Measurements from ENCODE around the gene ANKRD13B.

Gene ANKRD13B

DNA sequence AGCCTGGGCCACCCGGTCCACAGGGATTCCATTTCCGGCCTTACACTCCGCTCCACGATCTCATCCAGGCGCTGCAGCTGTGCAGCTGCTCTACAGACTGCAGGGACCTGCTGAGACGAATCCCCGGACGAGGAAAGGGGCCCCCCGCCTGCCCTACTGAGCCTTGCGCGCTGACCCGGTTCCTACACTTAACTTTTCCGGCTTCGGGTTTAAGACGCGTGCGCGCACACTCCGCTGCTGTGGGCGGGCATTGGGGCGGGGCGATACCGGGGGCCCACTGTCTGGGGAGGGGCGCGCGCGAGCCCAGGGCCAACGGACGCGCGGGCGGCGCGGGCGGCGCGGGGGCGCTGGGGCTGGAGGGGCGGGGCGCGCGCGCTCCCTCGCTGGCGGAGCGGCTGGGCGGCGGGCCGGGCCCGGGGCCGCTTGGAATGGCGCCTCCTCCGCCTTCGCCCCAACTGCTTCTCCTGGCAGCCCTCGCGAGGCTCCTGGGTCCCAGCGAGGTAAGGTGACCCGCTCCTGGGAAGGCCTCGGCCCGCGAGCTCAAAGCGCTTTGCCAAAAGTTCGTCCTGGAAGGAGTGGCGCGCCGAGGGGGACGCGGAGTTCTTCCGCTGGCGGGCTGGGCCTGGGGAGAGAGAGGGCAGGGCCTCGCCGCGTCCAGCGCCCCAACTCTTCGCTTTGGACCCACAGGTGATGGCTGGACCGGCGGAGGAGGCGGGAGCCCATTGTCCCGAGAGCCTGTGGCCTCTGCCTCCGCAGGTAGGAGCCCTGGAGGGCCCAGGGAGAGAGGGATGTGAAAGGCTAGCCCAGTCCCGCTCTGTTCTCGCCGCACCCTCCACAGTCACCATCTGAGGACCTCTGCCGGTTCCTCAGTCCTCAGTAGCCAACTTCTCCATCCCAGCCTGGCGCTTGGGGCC, 24.3 kb upstream of the ANKRD13B start, which contains the start of gene TP53I13:
Gene TP53I13, plus strand, starts transcription at position 371 of the 914 bp plus-strand sequence. Its CDS starts 58 bp downstream, at position 429.
- peak; percentile 93 for DNase-seq (ENCODE audit: low spot score)

DNA sequence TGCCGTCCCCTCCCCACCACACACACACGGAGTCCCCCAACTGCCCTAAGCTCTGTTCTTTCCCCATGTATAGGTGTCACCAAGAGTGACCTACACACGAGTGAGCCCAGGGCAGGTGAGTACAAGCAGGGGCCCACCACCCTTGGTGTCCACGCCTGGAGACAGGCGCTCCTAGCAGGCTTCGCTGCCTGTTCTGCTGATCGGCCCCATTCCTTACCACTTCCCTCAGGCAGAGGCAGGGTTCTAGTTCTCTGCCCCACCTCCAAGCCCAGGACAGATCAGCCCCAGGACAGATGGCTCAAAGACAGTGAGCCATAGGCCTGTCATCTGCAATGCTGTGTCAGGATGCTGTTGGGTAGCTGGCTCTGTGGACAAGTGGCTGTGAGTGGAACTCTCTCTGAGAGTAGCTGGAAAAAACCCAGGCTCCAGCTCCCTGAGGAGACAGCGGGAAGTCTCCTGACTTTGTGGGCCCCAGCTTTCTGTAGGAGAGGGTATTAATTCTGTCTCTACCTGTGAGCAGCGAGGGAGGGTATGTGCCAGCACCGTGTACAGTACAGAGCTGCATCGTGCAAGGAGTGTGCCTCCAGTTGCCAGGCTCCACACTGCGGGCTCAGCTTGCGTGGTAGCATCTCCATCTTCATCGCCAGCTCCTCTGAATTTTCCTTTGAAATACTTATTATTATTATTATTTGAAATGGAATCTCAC, 23.5 kb upstream of the ANKRD13B start:
- no peak for DNase-seq (ENCODE audit: low spot score)

DNA sequence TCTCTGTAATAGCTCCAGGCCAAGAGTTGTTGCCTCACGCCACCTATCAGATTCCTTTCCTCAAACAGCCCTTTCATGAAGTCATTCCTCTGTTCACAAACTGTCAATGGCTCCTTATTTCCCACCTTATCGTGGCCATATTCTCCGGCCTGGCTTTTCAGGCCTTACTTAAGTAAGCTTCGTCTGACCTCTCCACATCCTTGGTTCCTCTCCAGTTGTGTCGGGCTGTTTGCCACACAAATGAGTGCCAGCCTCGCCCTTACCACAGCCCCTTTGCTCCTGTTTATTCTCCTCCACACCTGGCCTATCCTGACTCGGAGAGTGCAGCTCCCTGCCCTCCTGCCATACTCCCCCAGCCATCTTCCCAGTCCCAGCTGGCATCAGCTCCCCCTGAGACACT, 22.4 kb upstream of the ANKRD13B start:
- no peak for DNase-seq (ENCODE audit: low spot score)

DNA sequence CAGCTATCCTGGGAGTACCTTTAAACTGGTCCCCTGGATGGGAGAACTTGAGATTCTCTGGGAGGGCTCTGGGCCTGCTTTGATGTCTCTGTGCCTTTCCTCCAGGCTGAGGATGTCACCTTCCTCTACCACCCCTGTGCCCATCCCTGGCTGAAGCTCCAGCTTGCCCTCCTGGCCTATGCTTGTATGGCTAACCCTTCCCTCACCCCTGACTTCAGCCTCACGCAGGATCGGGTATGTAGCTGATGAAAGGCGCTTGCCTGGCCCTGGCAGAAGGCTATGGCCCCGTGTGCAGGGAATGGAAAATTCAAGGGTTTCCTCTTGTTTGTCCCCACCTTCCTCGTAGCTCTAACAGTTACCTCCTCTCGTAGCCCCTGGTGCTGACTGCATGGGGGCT, 21.4 kb upstream of the ANKRD13B start:
- no peak for DNase-seq (ENCODE audit: low spot score)

DNA sequence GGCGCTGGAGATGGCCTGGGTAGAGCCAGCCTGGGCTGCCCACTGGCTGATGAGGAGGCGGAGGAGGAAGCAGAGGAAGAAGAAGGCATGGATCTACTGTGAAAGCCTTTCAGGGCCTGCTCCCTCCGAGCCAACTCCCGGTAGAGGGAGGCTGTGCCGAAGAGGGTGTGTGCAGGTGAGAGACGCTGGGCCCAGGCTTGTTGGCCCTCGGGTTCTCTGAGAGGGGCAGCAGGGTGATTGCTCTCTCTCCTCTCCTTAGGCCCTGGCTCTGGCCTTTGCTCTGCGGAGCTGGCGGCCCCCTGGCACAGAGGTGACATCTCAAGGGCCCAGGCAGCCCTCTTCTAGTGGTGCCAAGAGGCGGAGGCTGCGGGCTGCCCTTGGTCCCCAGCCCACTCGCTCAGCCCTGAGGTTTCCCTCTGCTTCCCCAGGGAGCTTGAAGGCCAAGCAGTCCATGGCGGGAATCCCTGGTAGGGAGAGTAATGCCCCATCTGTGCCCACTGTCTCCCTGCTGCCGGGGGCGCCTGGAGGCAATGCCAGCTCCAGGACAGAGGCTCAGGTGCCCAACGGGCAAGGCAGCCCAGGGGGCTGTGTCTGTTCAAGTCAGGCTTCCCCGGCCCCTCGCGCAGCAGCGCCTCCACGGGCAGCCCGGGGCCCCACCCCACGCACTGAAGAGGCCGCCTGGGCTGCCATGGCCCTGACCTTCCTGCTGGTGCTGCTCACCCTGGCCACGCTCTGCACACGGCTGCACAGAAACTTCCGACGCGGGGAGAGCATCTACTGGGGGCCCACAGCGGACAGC, 20.9 kb upstream of the ANKRD13B start:
- DNase-seq (ENCODE audit: low spot score): no peak

DNA sequence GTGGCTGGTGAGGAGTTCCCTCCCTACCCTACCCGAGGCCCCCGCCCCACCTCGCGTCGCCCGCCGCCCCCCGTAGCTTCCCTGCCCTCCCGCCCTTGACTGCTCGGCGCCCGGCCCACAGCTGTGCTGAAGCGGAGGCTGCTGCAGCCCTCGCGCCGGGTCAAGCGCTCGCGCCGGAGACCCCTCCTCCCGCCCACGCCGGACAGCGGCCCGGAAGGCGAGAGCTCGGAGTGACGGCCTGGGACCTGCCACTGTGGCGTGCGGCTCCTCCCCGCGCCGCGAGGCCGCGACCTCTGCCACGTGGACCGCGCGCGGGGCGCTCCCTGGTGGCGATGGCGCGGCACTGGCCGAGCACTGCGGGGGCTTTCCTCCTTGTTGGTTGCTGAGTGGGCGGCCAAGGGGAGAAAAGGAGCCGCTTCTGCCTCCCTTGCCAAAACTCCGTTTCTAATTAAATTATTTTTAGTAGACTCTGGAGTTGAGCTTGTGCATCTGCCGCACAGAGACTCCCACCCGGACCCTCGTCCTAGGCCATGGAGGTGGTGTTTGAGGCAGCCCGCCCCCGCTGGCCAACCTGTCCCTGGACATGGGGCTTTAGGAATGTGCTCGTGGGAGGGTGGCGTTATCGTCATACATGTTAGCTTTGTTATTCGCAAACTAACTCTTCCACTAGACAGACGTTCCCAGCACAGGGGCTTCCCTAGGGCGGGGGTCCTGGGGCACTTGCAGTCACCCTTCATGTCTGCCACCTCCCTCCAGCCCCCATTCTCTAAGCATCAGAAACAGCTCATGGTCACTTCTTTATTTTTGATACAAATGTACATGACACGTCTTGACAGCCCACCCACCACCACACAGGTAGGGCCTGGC, 20.0 kb upstream of the ANKRD13B start:
- DNase-seq (ENCODE audit: low spot score): peak; percentile 40

DNA sequence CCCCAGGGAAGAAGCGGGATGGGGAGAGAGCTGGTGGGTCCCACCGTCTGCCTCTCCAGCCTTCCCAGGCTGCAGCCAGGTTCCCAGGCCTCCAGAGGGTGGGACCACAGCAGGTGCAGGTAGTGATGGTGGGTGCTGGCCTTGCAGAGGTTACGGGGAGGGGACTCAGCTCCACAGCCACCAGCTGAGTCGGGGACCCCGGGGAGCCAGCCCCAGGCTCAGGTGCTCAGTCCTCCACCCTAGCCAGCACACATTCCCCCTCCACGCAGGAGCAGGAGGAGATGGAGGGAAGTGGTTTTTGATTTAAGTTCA, 19.4 kb upstream of the ANKRD13B start:
- no peak for DNase-seq (ENCODE audit: low spot score)

DNA sequence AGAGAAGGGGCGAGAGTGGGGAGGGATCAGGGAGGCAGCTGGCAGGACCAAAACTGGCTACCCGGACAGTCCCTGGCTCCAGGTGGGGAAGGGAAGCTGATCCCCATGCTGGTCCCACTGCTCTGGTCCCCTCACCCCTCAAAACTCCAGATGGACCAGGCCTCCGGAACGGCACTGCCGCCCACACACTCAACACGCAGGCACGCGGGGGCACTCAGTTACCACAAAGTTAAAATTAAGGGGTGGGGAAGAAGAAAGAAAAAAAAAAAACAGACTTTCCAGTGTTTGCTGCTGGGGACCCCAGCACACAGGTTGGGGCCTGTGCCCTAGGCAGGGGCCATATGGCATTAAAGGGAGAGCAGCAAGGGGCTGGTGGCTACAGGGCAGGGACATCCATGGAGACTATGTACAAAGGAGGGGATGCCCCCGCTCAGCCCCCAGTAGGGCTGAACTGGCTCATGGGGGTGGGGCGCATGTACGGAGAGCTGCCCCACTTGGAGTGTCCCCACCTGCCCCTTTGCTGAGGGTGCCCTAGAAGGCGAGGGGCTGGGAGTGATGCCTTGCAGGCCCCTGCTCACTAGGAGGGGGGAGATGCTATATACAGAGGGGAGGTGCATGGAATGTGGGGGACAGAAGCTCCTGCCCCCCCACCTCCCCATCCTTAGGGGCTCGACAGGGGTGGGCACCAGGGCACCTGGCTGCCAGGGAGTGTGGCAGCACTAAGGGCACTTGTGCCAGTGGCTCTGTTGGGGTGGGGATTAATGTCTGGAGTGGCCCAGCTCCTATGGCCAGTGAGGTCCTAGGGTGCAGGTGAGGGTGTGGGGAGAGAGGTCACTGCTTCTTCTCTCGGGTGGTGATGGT, 18.8 kb upstream of the ANKRD13B start:
- no peak for DNase-seq (ENCODE audit: low spot score)

DNA sequence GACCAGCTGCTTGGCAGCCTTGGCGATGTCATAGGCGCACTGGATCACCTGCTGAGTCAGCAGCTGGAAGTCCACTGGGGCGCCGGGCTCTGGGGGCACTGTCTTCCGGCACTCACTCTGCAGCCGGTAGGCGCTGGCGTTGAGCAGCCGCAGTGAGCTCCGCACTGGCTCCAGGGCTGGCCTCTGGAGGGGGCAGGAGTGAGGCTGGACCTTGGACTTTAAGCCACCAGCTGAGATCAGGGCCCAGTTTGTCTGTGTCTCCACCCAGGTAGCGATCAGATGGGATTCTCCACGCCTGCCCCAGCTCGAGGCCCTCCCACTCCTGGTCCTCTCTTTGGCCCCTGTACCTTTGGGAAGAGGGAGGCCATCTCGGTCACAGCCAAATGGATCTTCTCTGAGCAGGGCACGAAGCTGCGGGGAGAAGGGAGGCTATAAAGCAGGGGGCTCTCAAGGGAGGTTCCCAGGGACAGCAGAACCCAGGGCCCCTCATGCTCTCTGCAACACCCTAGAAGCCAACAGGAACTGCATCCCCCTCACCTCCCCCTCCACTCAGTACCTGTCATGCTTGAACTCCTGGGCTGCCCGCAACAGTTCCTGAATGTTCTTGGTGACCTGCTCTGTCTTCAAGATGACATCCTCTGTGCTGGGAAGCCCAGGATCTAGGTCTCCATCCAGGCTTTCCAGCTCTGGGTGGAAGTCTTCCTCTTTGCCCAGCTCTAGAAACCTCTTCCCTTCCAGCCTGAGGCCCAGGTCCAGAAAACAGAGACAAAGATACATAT, 18.0 kb upstream of the ANKRD13B start:
- DNase-seq (ENCODE audit: low spot score): no peak

DNA sequence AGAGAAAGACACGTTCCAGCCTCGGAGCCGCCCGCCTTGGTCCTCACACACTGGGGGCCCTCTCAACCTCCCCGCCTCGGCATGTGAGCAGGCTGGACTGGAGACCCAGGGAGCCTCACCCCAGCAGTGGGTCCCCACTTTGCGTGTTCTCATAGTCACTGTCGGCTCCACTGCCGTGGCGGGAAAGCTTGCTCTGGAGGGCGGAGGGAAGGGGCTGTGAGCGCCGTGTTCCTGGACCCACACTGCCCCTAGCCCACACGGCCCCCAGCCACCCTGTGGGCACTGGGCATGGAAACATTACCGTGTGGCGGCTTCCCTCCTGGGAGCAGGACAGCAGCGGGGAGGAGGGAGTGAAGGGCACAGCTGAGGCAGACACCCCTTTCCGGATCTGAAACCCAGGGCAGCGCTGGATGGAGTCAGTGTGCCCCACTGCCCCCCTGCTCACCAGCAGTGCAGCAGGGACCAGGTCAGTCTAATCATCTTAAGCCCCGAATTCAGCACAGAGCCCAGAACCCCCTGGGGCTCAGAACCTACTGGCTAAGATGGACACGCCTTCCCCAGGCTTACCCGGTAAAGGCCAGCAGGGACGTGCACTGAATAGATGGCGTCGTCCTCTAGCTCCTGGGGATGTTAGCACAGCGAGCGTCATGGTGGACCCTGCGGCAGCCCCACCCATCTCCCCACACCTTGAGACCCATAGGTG, 17.3 kb upstream of the ANKRD13B start:
- DNase-seq (ENCODE audit: low spot score): no peak

DNA sequence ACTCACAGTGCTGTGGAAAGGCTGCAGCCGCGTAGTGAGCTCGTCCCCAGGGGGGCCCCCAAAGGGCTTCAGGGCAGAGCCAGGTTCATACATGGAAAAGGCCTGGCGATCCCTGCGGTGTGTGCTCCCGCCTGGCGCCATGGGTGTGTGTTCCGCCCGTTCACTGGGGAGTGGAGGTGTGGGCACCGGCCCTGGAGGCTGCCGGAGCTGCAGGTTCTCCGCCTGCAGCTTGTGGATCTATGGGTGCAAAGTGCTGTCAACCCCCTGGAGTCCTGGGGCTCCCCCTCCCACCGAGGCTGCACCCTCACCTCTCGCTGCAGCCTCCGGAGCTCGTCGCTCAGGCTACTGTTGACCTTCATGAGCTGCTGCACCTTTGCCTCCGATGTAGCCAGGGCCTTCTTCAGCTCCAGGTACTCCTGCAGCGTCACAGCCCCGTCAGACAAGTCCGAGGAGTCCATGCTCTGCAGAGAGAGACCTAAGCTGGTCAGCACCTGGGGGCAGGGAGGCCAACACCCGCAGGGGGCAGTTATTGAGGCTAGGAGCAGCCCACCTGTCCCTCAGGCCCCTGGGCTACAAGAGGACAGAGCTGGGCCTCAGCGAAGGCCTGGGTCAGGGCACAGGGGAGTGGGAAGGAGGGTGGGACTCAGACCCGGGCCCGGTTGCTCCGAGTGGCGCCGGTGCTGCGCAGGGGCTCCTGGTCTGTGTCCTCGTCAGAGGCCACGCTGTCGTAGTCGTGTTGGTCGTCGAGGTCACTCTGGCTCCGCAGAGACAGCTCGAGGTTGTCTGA, 16.5 kb upstream of the ANKRD13B start:
- no peak for DNase-seq (ENCODE audit: low spot score)

DNA sequence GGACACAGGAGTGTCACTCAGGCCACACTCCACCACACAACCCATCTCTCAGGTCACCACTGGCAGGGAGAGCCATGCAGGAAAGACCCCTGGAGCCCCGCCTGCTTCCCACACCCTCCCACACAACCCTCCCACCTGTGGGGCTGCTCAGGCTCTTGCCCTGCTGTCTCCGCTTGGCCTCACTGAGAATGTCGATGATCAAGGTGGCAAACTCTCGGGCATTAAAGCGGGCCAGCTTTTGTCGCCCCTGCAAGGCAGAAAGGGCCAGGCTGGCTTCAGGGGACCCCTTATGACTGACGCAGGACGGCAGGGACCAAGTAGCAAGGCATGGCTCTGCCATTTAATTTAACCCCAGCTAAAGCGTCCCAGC, 15.9 kb upstream of the ANKRD13B start:
- no peak for DNase-seq (ENCODE audit: low spot score)

DNA sequence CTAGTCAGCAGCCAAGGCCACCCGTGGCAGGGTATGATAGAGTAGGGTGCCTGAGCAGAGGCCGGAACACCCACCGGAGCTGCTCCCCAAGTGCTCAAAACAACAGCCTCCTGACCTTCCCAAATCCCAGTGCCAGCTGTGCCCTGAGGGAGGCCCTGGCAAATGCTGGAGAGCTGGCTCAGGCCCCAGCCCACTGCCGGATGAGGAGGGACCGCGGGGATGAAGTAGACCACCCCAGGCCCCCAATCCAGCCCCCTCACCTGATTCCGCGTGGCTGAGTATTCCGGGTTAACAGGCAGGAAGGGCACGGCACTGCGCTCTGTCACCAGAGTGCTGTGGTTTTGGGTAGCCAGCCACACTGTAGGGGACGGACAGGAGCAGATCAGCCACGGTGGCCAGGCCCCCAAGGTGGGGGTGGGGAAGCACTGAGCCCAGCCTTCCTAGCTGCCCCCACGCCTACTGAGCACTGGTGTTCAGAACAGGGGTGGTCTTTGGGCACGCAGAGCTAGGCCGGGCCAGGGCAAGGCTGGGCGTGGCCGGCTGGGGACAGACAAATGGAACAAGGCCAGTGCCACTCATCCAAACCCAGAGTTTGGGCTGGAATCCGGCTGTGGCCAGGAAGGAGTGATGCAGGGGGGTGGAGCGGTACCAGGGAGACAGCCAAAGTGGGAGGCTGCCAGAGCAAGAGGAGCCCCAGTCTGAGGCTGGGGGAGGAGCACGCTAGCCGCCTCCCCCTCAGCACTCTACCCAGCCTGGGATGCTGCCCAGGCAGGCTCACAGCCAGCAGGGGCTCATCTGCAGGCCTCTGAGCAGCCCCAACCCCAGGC, 15.3 kb upstream of the ANKRD13B start:
- no peak for DNase-seq (ENCODE audit: low spot score)

DNA sequence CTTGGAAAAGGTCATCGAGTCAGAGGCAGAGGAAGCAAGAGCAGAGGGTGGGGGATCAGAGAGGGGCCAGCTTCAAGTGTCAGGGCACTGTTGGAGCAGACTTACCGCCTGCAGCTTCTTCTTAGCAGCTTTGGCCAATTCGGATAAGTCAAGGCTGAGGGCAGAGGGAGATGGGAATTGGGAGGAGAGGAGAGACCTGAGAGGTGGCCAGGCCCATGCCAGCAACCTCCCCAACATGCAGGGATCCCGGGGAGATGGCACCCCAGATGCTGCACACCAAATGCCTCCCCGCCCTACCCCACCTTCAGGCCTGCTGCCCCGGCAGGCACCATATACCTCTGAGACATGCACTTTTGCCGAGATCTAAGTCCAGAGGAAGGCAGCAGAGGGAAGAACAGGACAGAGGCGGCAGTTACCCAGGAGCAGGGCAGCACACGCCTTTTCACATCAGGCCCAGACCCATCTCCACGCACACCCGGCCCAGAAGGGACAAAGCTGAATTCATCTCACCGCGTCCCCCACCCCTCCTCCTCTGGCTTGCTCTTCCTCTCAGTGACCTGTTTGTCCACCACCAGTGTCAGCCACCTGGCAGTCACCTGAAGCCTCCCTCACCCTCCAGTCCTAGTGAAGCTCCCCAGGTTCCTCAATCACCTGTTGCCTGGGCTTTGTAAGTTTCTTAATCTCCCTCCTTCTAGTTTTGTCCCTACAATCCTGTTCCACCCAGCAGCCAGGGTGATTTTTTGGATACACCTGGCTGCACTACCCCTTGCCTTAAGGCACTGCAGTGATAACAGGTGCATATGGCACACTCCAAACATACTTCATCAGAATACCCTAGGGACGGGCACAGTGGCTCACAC, 14.1 kb upstream of the ANKRD13B start:
- no peak for DNase-seq (ENCODE audit: low spot score)

DNA sequence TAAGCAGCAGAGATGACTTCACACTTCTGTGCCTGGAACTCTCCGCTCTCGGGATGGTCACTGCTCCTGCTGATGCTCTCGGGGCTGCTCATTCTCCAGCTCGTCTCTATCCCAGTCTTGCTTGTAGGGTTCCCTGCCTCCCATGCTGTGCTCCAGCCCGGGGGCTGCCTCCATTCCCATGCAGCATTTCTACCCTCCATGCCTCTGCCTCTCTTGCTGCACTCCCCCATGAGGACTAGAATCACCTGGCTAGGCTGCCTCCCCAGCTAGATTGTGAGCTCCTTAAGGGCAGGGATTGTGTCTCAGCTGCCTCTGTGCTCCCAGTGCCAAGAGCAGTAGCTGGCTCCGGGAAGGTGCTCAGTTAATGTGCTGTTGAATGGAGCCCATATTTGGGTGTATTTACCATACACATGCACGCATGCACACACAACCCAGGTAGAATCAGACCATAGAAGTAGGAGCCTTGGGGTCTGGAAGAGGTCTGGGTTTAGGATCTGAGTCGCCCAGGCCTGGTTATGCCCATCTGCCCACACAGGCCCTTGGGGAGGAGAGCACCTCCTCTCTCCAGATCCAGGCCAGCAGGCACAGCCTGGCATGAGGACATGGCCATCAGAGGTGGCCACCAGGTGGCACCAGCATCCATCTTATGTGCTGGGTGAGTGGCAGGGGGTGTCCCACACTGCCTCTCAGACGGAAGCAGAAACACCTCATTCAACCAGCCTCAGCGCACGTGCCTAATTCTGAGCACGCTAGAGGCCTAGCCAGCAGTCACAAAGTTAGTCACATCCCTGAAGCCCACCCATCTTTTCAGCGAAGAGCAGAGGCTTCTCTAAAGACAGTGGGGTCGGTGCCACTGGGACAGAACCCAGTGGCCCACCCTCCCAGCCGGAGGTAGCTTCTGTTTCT, 12.8 kb upstream of the ANKRD13B start:
- DNase-seq (ENCODE audit: low spot score): peak; percentile 92
